ENCODE data around the gene RAB33B.
"Not testable (repeated sequence)": the region's sequence is repeated elsewhere in the genome, so short reads cannot be mapped to it uniquely, and the experiment has no call there.

Gene RAB33B

DNA sequence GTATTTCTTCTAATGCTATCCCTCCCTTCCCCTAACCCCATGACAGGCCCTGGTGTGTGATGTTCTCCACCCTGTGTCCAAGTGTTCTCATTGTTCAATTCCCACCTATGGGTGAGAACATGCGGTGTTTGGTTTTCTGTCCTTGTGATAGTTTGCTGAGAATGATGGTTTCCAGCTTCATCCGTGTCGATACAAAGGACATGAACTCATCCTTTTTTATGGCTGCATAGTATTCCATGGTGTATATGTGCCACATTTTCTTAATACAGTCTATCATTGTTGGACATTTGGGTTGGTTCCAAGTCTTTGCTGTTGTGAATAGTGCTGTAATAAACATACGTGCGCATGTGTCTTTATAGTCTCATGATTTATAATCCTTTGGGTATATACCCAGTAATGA is 10.6 kb downstream of the RAB33B start:
- DNase-seq (ENCODE audit: low read depth) = not testable (repeated sequence)

DNA sequence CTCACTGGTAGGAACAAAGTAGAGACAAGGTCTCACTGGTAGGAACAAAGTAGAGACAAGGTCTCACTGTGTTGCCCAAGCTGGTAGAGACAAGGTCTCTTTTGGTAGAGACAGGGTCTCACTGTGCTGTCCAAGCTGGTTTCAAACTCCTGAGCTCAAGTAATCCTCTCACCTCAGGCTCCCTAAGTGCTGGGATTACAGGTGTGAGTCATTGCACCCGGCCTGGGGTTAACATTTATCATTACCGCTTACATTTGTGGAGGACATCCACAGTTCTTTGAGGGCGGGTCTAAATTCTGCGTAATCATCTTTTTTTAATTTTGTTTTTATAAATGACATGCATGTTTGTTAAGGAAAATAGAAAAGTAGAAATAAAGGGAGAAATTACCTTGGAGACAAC is 12.0 kb downstream of the RAB33B start:
- no peak for DNase-seq (ENCODE audit: low read depth)

DNA sequence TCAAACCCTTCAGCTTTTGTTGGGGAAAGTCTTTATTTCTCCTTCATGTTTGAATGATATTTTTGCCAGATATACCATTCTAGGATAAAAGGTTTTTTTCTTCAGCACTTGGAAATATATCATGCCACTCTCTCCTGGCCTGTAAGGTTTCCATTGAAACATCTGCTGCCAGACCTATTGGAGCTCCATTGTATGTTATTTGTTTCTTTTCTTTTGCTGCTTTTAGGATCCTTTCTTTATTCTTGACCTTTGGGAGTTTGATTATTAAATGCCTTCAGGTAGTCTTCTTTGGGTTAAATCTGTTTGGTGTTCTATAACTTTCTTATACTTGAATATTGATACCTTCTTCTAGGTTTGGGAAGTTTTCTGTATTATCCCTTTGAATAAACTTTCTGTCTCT is 14.8 kb downstream of the RAB33B start:
- DNase-seq (ENCODE audit: low read depth) = not testable (repeated sequence)

DNA sequence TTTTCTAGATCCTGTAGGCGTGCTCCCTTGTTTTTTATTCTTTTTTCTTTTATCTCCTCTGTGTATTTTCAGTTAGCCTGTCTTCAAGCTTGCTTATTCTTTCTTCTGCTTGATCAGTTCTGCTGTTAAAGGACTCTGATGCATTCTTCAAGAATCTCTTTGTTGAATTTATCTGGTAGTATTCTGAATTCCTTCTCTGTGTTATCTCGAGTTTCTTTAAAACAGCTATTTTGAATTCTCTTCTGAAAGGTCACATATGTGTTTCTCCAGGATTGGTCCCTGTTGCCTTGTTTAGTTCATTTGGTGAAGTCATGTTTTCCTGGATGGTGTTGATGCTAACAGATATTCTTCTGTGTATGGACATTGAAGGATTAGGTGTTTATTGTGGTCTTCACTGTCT is 15.3 kb downstream of the RAB33B start:
- no peak for DNase-seq (ENCODE audit: low read depth)

DNA sequence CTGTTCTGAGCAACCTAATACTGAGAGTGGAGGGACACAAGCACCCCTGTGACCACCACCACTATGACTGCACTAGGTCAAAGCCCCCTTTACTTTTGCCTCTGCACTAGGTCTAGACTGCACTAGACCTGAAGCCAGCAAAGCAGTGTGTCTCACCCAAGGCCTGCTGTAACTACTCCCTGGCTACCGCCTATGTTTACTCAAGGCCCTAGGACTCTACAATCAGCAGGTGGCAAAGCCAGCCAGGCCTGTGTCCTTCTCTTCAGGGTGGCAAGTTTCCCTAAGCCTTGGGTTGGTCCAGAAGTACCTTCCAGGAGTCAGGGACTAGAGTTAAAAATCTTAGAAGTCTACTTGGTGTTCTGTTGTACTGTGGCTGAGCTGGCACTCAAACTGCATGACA is 15.9 kb downstream of the RAB33B start:
- no peak for DNase-seq (ENCODE audit: low read depth)

DNA sequence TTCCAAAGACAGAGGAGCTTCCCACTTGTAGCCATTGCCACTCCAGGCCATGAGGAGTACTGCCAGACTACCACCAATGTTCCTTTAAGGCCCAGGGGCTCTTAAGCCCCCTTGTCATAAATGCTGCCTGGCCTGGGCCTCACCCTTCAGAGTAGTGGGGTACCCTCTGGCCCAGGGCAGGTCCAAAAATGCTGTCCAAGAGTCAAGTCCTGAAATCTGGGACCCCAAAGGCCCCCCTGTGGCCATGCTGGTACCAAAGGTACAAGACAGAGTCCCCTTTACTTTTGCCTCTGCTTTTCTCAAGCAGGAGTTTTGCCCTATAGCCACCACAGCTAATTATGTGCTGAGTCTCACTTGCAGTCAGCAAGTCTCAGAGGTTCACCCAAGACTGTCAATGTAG is 16.4 kb downstream of the RAB33B start:
- DNase-seq (ENCODE audit: low read depth) = no peak

DNA sequence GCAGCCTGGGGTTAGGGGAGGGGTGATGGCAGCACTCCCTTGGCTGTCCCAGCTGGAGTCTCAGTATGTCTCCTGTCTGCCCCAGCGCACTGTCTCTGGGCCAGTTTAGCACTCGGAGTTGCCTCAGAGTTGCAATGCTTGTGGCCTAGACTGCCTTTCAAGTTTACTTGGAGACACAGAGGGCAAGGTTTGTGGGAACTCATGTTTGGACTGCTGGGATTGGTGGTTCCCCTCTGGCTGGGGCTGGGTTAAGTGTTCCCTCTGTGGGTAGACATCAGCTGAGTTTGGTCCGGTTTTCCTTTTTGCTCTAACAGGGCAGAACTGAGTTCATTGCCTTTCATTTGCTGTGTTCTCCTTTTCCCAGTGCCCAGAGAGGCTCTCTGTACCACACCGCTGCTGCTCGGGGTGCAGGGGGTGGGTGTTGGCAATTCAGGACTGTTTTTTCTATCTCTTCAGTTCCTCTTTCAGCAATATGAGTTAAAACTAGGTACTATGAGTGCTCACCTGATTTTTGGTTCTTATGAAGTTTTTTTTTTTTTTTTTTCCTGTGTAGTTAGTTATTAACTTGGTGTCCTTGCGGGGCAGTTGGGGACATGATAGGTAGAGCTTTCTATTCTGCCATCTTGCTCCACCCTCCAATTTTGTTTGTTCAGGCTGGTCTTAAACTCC is 17.2 kb downstream of the RAB33B start:
- no peak for DNase-seq (ENCODE audit: low read depth)

DNA sequence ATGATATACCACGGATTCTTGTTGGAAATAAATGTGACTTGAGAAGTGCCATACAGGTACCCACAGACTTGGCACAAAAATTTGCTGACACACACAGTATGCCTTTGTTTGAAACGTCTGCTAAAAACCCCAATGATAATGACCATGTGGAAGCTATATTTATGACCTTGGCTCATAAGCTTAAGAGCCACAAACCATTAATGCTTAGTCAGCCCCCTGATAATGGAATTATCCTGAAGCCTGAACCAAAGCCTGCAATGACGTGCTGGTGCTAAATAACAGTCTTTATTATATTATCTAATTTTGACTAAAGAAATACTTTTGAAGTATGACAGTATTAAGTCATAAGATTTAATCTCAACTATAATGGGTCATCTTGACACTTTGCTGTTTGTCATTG is 18.9 kb downstream of the RAB33B start:
- no peak for DNase-seq (ENCODE audit: low read depth)

DNA sequence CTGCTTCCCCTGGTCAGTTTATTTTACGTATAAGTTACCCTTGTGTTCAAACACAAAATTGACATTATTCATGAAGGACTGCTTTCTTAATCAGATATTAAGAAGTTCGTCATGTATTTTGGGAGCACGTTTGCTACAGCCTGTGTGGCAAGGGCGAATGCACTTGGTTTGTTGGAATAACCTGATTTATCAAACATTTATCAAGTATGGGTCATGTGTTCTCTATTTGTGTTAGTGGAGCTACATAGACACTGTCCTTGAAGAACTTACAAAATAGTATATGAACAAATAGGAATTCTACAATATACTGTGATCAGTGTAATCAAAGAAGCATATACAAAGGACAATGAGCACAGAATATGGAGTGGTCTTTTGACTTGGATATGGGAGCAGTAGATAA is 22.4 kb downstream of the RAB33B start:
- DNase-seq (ENCODE audit: low read depth) = no peak

DNA sequence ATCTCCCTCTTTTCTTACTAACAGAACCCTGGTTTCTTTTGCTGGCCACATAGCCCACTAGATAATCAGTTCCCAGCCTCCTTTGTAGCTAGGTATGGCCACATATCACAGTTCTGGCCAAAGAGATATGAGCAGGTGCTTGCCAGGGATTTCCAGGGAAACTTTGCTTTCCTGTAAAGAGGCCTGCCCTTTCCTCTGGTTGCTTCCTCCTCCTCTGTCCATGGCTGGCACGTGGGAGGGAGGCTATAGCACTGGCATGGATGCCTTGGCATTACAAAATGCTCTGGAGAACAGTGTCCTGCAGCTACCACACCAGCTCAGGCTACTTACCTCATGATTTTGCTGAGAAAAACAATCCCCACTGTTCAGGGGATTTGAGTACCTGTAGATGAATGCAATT is 27.5 kb downstream of the RAB33B start:
- DNase-seq (ENCODE audit: low read depth) = no peak

DNA sequence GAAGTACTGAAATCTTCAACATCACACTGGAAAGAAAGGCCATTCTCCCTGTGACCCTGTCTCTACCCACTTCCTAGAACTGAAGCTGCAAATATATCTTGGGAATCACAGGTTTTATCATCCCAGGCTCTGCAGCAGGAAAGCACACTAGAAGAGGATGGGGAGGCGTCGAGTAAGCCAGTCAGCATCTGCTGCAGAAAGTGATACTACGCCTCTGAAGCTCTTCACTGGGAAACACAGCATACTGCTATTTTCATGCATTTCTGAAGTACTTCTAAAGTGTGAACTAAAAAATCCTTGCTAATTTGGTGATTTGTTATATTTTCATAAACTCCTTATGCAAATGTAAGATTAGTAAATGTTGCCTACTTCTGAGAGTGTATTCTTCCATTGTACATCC is 29.1 kb downstream of the RAB33B start:
- DNase-seq (ENCODE audit: low read depth) = no peak

DNA sequence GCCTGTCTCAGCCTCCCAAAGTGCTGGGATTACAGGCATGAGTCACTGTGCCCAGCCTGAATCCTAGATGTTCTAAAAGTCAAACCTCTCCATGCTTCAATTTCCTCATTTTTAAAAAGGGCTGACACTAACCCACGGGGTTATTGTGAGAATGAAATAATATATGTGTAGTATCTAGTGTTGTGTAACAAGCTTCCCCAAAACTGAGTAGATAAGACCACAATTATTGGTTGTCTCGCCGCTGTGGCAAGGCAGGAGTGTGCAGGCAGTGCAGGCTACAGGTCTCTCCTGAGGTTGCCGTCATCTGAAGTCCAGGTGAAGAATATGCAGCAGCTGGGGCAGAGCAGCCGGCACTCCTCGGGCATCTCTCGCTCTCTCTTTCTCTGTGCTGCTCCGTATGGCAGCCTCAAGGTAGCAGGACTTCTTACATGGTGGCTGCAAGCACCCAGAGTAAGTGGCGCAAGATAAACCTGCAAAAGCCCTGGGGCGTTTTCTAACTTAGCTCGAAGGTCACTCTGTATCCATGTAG is 30.9 kb downstream of the RAB33B start:
- no peak for DNase-seq (ENCODE audit: low read depth)

DNA sequence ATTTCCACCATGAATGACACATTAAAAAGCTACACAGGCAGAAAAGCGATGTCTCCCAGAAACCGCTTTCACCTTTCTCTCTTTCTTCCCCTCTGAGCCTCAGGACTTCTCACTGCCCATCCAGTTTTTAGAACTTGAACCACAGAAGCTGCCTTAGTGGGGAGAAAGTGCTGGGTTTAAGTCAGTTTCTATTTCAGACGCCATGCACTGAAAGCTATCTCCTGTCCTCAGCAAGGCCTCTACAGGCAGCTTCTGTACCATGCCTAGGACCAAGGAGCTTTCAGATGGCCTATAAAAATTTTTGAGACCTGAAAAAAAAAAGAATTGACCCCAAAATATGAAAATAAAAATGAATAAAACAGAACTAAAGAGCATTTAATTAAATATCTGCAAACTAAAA is 34.5 kb downstream of the RAB33B start:
- DNase-seq (ENCODE audit: low read depth) = no peak

DNA sequence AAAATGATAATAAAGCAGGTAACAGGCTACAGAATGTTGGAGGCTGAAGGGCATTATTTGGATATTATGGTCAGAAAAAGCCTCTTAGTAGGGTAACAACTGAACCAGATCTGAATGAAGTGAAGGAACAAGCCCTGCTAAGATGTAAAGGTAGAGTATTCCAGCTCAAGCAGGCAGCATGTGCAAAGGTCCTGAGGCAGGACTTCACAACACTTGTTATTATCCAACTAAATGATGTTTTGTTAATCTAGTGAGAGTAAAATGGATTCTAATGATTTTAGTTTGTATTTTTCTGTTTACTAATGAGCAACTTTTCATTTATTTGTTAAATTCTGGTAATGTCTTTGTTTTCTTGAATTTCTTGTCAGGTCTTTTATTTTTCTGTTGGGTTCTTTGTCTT is 35.7 kb downstream of the RAB33B start:
- DNase-seq (ENCODE audit: low read depth) = no peak

DNA sequence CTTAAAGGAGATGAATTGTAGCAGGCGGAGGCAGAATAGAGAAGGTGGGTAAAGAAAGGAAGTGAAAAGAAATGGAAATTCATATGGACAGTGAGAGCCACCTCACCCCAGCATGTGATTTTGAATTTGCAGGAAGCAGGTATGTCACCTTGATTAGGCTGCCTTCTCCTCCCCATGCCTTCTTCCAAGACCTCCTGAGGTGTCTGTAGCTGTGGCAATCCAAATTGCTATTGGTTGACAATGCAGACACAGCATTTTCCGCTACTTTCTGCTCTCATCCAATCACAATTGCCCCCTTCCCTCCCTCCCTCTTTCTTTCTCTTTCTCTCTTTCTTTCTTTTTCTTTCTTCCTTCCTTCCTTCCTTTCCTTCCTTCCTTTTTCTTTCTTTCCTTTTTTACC is 38.5 kb downstream of the RAB33B start:
- DNase-seq (ENCODE audit: low read depth) = no peak

DNA sequence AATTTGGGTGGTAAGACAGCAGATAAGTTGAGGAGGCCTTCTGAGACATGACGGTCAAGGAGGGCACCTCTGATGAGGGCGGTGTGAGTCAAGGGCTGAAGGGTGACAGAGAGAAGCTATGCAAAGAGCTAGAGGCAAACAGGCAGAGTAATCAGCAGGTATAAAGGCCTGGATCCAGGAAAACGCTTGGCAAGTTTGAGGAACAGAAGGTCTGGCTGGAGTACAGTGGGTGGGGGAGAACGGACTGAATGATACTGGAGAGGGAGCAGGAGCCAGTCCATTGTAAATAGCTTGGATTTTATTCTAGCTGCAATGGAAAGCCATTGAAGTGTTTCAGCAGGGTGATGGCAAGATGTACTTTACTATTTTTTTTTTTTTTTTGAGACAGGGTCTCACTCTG is 39.3 kb downstream of the RAB33B start:
- no peak for DNase-seq (ENCODE audit: low read depth)

DNA sequence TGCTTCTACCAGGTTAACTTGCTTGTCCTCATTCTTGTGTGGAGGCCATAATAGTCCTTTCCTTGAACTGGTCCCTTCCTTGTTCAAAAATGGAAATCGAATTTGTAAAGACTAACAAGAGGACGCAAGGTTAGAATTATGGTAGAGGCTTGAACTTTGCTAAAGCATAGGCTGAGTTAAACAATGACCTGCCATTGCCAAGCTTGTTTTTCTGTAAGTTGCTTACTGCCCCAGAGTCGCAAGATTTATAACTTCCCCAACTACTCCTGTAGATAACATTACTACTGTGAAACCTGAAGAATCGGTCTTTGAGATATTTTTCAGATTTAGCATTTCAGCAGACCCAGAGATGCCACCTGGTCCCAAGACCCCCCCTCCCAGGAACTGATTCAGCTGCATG is 45.3 kb downstream of the RAB33B start:
- DNase-seq (ENCODE audit: low read depth) = no peak

DNA sequence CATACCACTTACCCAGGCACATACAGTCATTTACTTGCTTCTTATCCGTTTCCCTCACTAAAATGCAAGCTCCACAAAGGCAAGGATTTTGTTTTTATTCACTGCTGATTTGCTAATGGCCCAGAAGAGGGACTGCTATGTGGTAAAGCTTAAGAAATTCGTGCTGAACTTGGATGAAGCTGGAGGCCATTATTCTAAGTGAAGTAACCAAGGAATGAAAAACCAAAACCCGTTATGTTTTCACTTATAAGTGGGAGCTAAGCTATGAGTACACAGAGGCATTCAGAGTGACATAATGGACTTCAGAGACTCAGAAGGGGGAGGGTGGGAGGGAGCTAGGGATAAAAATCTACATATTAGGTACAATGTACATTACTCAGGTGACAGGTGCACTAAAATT is 47.2 kb downstream of the RAB33B start:
- DNase-seq (ENCODE audit: low read depth) = no peak

DNA sequence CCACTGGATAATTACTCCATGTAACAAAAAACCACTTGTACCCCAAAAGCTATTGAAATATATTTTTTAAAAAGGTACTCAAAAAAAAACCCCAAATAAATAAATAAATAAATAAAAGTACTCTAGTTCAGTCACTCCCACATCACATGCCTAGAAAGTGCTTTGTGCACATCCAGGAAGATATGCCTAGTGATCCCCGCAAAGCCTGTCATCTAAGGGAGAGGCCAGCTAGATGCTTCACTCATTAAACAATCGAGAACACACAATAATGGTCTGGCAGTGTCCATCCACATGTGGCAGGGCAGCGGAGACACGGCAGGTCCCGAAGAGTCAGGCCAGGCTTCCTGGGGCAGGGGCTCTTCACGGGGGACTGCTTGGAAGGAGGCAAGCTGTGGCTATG is 47.6 kb downstream of the RAB33B start:
- DNase-seq (ENCODE audit: low read depth) = no peak

DNA sequence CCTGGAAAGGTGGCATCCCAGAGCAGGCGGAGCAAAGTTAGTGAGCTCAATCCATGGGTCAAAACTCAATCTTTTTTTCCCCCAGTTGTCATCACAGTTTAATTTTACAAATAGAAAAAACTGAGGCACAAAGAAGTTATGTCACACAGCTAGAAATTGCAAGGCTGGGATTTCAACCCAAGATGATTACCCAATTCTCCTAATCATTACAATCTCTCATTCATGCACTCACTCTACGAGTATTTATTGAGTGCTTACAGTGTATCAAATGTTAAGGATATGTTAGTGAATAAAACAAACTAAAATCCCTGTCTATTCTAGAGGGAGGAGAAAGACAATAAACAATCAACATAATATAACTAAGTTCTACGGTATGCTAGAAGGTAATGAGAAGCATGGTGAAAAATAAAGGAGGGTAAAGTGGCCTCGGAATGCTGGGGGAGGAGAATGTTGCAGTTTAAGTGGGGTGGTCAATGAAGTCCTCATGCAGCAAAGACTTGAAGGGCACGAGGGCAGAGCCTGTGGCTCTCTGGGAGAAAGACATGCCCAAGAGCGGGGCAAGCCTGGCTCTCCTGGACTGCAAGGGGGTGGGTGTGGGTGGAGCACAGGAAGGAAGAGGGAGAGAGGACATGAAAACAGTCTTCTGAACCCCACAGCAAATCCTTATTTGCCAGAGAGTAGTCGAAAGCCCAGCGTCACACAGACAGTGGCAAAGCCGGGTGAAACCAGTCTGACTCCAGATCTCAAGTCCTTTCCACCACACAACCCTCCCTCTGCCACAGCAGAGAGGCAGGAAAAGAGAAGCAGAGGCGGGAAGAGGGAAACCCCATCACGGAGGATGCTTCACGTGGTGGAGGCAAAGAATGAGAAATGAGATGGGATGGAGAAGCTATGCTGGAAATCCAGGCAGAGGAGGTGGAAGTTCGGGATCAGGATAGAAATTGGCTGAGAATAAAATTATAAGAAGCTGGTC is 48.3 kb downstream of the RAB33B start:
- no peak for DNase-seq (ENCODE audit: low read depth)

DNA sequence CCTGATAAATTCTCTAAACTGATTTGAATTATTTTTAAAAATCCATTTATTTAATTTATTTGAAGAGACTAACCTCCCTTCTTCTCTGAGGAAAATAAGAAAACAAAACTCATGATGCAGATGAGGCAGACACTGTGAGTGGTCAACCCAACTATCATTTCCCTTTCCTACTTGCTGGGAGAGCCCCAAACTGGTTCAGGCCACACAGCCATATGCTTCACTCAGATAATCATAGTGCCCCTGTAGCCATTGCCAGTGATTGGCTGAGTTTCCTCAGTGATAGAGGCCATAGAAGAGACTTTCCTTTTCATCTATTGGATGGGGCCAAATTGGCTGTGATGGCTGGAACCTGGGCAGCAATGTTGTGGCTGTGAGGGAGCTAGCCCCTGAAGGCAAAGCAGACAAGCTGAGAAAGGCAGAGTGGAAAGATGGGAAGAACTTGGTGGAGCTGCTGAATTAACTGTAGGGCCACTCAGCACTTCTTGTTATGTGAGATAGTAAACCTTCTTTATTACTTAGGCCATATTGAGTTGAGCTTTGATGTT is 49.8 kb downstream of the RAB33B start:
- no peak for DNase-seq (ENCODE audit: low read depth)

DNA sequence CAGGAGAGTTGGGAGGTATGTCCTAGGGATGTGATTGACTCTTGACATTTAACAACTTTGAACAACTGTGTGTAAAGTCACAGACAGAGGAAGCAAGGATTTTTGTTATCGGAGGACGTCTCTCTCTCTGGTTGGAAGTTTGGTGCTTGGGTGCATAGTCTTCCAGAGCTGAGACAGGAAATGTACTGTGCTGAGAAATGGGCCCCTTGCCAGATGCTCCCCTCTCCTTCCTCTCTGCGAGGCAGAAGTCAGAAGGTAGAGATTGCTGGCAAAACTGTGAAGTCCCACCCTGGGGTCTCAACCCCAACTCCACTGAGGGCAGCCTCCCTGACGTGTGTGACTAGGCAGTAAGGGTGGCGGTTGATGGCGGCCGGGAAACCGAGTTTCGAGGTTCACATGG is 52.9 kb downstream of the RAB33B start:
- DNase-seq (ENCODE audit: low read depth) = no peak
